Endodermal cell (in vitro differentiated cells): ENCODE data around the gene PTPRK. TPM values are rescaled to one million over a fixed set of nuclear protein-coding genes. Genes with fewer than 3 reads are reported as not detected.

Experiments used
- DNase-seq: peaks from one replicate; pipeline ENCODE4 v3.0.0-alpha.2; 2017
- H3K27ac ChIP-seq: 2 replicates; pipeline ENCODE4 v1.5.1; 2013; ENCODE audit warnings: mild to moderate bottlenecking, low read depth, low read length, moderate library complexity
- H3K27me3 ChIP-seq: 2 replicates; pipeline ENCODE4 v1.6.1; 2013; ENCODE audit warnings: mild to moderate bottlenecking, low read length, moderate library complexity; ENCODE audit not compliant: insufficient read depth, control insufficient read depth, poor library complexity, severe bottlenecking
- H3K36me3 ChIP-seq: 2 replicates; pipeline ENCODE4 v1.7.0; 2013; ENCODE audit warnings: mild to moderate bottlenecking, low read length, moderate library complexity; ENCODE audit not compliant: control insufficient read depth, insufficient read depth
- H3K4me1 ChIP-seq: one replicate; pipeline ENCODE4 v1.7.0; 2013; ENCODE audit warnings: low read length; ENCODE audit not compliant: control insufficient read depth, insufficient read depth
- H3K4me3 ChIP-seq: 2 replicates; pipeline ENCODE4 v1.5.1; 2013; ENCODE audit warnings: mild to moderate bottlenecking, low read length, moderate library complexity
- H3K9ac ChIP-seq: 2 replicates; pipeline ENCODE4 v1.6.1; 2013; ENCODE audit warnings: mild to moderate bottlenecking, low read length, moderate library complexity; ENCODE audit not compliant: poor library complexity, severe bottlenecking; ENCODE audit errors: extremely low read depth
- H3K9me3 ChIP-seq: 2 replicates; pipeline ENCODE4 v1.6.1; 2013; ENCODE audit warnings: mild to moderate bottlenecking, low read length, moderate library complexity; ENCODE audit not compliant: control insufficient read depth
- H3K27ac Mint-ChIP-seq: 2 replicates; pipeline ENCODE4 v1.8.0; 2020; ENCODE audit warnings: mixed read lengths
- H3K27me3 Mint-ChIP-seq: 2 replicates; pipeline ENCODE4 v1.8.0; 2021; ENCODE audit warnings: mild to moderate bottlenecking, mixed read lengths; ENCODE audit not compliant: insufficient read depth
- H3K36me3 Mint-ChIP-seq: 2 replicates; pipeline ENCODE4 v1.8.0; 2020; ENCODE audit warnings: low read depth, mixed read lengths
- H3K4me1 Mint-ChIP-seq: 2 replicates; pipeline ENCODE4 v1.8.0; 2020; ENCODE audit warnings: mixed read lengths
- H3K4me3 Mint-ChIP-seq: 2 replicates; pipeline ENCODE4 v1.8.0; 2020; ENCODE audit warnings: mild to moderate bottlenecking, moderate library complexity, mixed read lengths
- H3K9me3 Mint-ChIP-seq: 2 replicates; pipeline ENCODE4 v1.8.0; 2020; ENCODE audit warnings: mild to moderate bottlenecking, mixed read lengths
- WGBS, 2 experiments: methylation state at CpG; one replicate each; pipeline versions ENCODE4 v1.1.5 to v1.1.7; 2013; ENCODE audit warnings: missing lambda C conversion rate in 2 of 2, mixed read lengths in 1 of 2; ENCODE audit not compliant: insufficient coverage in 1 of 2, insufficient read length in 1 of 2; 5-methylcytosine and 5-hydroxymethylcytosine counted together
- total RNA-seq, 2 donors: library from RNA; stranded (reverse); fragmentation: NEBNext Ultra II Directional in 1 of 2; extraction: Animal tissue kit (Norgen Biotek cat#: 25700) in 1 of 2; gene quantifications; 2 replicates in 1 of 2; 3 replicates in 1 of 2; pipeline ENCODE4 v1.2.1, GENCODE V29; 2021
- TF ChIP-seq, protein P1 (sequence below): fragments of 200-600 bp; sonication (generic); conservative IDR thresholded peaks from 2 replicates; pipeline ENCODE4 v1.5.0; 2021; ENCODE audit warnings: antibody characterized with exemption, mild to moderate bottlenecking

PTPRK gene
- total RNA-seq, 2 donors from 2014 or later = 46.4 to 57.6 TPM

DNA sequence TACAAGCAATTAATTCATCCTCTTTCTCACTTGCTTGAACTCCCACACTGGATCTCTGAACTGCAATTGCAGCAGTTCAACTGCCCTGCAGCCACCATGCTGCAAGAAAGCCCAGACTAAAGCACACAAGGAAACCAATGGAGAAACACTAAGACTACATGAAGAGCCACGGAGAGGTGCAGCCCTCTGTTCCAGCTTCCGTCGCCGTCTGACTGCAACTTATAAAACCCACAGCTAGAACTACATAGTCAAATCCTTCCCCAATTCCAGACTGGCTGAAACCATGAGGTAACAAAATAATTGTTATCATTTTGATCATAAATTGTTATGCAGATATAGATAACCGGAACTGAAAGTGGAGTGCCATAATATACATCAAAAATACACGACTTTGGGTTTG is 598.4 kb downstream of the PTPRK start:
- H3K27ac Mint-ChIP-seq = no peak overlapping the region
- TF ChIP-seq, protein P1, sequence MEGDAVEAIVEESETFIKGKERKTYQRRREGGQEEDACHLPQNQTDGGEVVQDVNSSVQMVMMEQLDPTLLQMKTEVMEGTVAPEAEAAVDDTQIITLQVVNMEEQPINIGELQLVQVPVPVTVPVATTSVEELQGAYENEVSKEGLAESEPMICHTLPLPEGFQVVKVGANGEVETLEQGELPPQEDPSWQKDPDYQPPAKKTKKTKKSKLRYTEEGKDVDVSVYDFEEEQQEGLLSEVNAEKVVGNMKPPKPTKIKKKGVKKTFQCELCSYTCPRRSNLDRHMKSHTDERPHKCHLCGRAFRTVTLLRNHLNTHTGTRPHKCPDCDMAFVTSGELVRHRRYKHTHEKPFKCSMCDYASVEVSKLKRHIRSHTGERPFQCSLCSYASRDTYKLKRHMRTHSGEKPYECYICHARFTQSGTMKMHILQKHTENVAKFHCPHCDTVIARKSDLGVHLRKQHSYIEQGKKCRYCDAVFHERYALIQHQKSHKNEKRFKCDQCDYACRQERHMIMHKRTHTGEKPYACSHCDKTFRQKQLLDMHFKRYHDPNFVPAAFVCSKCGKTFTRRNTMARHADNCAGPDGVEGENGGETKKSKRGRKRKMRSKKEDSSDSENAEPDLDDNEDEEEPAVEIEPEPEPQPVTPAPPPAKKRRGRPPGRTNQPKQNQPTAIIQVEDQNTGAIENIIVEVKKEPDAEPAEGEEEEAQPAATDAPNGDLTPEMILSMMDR = no peak
- H3K36me3 Mint-ChIP-seq = no peaks in the 10 kb centered on the region
- no peak for DNase-seq
- H3K27ac ChIP-seq = no peak overlapping the region
- H3K9me3 ChIP-seq = peaks cover 11% of the 10 kb centered on the region
- H3K36me3 ChIP-seq = no peaks in the 10 kb centered on the region
- no peaks in the 10 kb centered on the region for H3K27me3 ChIP-seq
- H3K4me1 ChIP-seq = no peaks in the 10 kb centered on the region
- no peaks in the 10 kb centered on the region for H3K27me3 Mint-ChIP-seq
- 94% methylated on average over 4 to 6 of the region's 6 CpGs for WGBS, 2 experiments
- no peak overlapping the region for H3K4me3 Mint-ChIP-seq
- no peak overlapping the region for H3K4me3 ChIP-seq
- H3K4me1 Mint-ChIP-seq = no peaks in the 10 kb centered on the region
- H3K9me3 Mint-ChIP-seq = peaks cover 16% of the 10 kb centered on the region
- no peak overlapping the region for H3K9ac ChIP-seq

DNA sequence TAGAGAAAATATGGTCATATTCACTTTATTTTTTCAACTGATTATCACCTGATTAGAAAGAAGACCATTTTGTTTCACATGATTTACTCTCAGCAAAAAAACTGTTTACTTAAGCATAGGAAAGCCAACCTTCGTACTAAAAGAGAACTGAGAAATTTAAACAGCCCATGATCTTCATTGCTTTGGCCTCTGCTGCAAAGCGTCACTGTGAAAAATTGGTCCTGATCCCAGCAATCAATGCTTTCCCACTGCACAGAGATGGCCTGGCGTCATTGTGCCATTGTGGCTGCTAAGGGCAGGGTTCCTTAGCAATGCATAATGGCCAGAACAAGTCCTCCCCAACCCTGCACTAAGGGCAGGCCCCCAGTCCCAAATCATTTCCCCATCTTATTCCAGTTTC is 599.6 kb downstream of the PTPRK start:
- peaks cover 9% of the 10 kb centered on the region for H3K9me3 ChIP-seq
- Mint-ChIP-seq H3K36me3 (no peaks in the 10 kb centered on the region), H3K27me3 (no peaks in the 10 kb centered on the region), H3K27ac (no peak overlapping the region), H3K4me1 (no peaks in the 10 kb centered on the region), H3K9me3 (peaks cover 6% of the 10 kb centered on the region), H3K4me3 (no peak overlapping the region)
- no peak overlapping the region for H3K4me3 ChIP-seq
- DNase-seq = no peak
- H3K27ac ChIP-seq = no peak overlapping the region
- H3K9ac ChIP-seq = no peak overlapping the region
- TF ChIP-seq, protein P1 = no peak
- 87 to 97% methylated on average over 3 of the region's 3 CpGs for WGBS, 2 experiments
- H3K4me1 ChIP-seq = no peaks in the 10 kb centered on the region
- H3K27me3 ChIP-seq = no peaks in the 10 kb centered on the region
- H3K36me3 ChIP-seq = no peaks in the 10 kb centered on the region
